Chondrocyte (in vitro differentiated cells): ENCODE results near the gene CEP250. TPM values are rescaled to one million over a fixed set of nuclear protein-coding genes. Genes with fewer than 3 reads are reported as not detected.
A peak's percentile ranks its signal among the peaks of the same experiment; 100 is the strongest.

Experiments used
- DNase-seq: peaks from one replicate; pipeline ENCODE4 v3.0.0; 2021; ENCODE audit warnings: mixed read lengths, low spot score
- H3K27ac Mint-ChIP-seq: one replicate; pipeline ENCODE4 v1.8.0; 2021; ENCODE audit warnings: mild to moderate bottlenecking, moderate library complexity, mixed read lengths; ENCODE audit not compliant: unreplicated experiment
- H3K27me3 Mint-ChIP-seq: 2 replicates; pipeline ENCODE4 v1.8.0; 2021; ENCODE audit warnings: low read depth, mixed read lengths
- H3K36me3 Mint-ChIP-seq: 2 replicates; pipeline ENCODE4 v1.8.0; 2021; ENCODE audit warnings: low read depth, mixed read lengths
- H3K4me1 Mint-ChIP-seq: 2 replicates; pipeline ENCODE4 v1.8.0; 2021; ENCODE audit warnings: low read depth, mild to moderate bottlenecking, mixed read lengths
- H3K4me3 Mint-ChIP-seq: one replicate; pipeline ENCODE4 v1.8.0; 2021; ENCODE audit warnings: mild to moderate bottlenecking, moderate library complexity, mixed read lengths; ENCODE audit not compliant: unreplicated experiment
- H3K9me3 Mint-ChIP-seq: 2 replicates; pipeline ENCODE4 v1.8.0; 2021; ENCODE audit warnings: low read depth, mixed read lengths
- CTCF ChIP-seq: fragments of 200-600 bp; sonication (generic); IDR thresholded peaks from 2 replicates; pipeline ENCODE4 v1.5.0; 2021; ENCODE audit warnings: antibody characterized with exemption, mild to moderate bottlenecking, moderate library complexity
- total RNA-seq: library from RNA; stranded (reverse); gene quantifications from 3 replicates; pipeline ENCODE4 v1.2.1, GENCODE V29; 2021

Gene CEP250
- total RNA-seq, 1 donor from 2014 or later = 43.6 TPM

- no peaks in the 10 kb centered on the region for H3K36me3 Mint-ChIP-seq
- H3K4me1 Mint-ChIP-seq = no peaks in the 10 kb centered on the region
- no peak overlapping the region for H3K27ac Mint-ChIP-seq
- H3K4me3 Mint-ChIP-seq = no peak overlapping the region
- peak; percentile 67 for TF ChIP-seq CTCF
- no peaks in the 10 kb centered on the region for H3K9me3 Mint-ChIP-seq
- no peak for DNase-seq
- no peaks in the 10 kb centered on the region for H3K27me3 Mint-ChIP-seq
Observed at GRCh38 chr20:35523298-35523888, 68.0 kb downstream of the CEP250 start.

- no peak overlapping the region for H3K27ac Mint-ChIP-seq
- no peaks in the 10 kb centered on the region for H3K9me3 Mint-ChIP-seq
- no peak for TF ChIP-seq CTCF
- H3K27me3 Mint-ChIP-seq = no peaks in the 10 kb centered on the region
- no peaks in the 10 kb centered on the region for H3K36me3 Mint-ChIP-seq
- DNase-seq = no peak
- H3K4me3 Mint-ChIP-seq = no peak overlapping the region
- H3K4me1 Mint-ChIP-seq = no peaks in the 10 kb centered on the region
Observed at GRCh38 chr20:35525639-35526038, 70.2 kb downstream of the CEP250 start.

- Mint-ChIP-seq H3K4me3 (no peak overlapping the region), H3K4me1 (no peaks in the 10 kb centered on the region), H3K9me3 (no peaks in the 10 kb centered on the region), H3K36me3 (no peaks in the 10 kb centered on the region), H3K27ac (no peak overlapping the region), H3K27me3 (no peaks in the 10 kb centered on the region)
- no peak for DNase-seq
- no peak for TF ChIP-seq CTCF
Observed at GRCh38 chr20:35527122-35527769, 71.8 kb downstream of the CEP250 start.

- H3K27me3 Mint-ChIP-seq = no peaks in the 10 kb centered on the region
- no peaks in the 10 kb centered on the region for H3K36me3 Mint-ChIP-seq
- no peak for DNase-seq
- H3K4me1 Mint-ChIP-seq = no peaks in the 10 kb centered on the region
- H3K27ac Mint-ChIP-seq = no peak within 1 kb of the TSS
- H3K9me3 Mint-ChIP-seq = no peaks in the 10 kb centered on the region
- no peak within 1 kb of the TSS for H3K4me3 Mint-ChIP-seq
- no peak for TF ChIP-seq CTCF
Observed at GRCh38 chr20:35529552-35529951, 74.2 kb downstream of the CEP250 start, which contains the start of gene C20orf173. Gene C20orf173 (minus strand): TSS chr20:35529652. CDS start chr20:35529373, 279 bp downstream.

GRCh38 chr20:35539756-35540212, 84.4 kb downstream of the CEP250 start:
- Mint-ChIP-seq H3K36me3 (peaks cover 5% of the 10 kb centered on the region), H3K9me3 (no peaks in the 10 kb centered on the region), H3K4me3 (no peak overlapping the region), H3K27ac (no peak overlapping the region), H3K27me3 (no peaks in the 10 kb centered on the region), H3K4me1 (peaks cover 24% of the 10 kb centered on the region)
- no peak for TF ChIP-seq CTCF
- no peak for DNase-seq
